ENCODE data around the gene CACNA1C. TPM values are rescaled to one million over a fixed set of nuclear protein-coding genes. Genes with fewer than 3 reads are reported as not detected.

The CACNA1C gene
- polyA plus RNA-seq, 1 of the 3 experiments (the other 2 are of a cell fraction) = 1.5 TPM

DNA sequence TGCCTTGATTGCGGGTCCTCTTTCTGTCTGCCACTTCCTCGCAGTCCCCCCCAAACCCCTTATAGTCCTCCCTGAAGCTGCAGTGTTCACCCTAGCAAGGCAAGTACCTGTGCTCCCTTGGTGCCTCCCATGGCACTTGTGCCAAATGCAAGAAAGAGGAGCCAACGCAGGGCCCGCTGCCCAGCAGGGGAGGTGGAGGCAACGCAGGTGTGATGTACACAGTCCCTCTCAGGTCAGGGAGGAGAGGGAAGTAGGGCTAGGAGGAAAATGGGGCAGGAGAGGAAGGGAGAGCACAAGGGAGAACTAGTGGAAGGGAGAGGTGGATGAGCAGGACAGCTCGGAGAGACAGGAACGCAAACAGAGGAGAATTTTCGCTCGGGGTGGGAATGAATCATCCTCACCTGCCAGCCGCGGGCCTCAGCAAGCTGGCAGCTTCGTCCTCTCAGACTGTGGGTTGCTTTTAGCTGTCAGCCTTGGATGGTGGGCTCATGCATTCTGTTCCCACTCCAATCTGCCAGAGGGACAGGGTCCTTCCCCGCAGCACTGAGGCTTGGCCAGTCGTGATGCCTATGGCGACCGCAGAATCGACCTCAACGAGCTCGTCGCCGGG, 357.0 kb downstream of the CACNA1C start:
- Histone ChIP-seq H3K27me3 (ENCODE audit: insufficient read depth) (no peaks in the 10 kb centered on the region), H3K9me2 (no peaks in the 10 kb centered on the region), H2AFZ (ENCODE audit: low read depth) (no peak overlapping the region), H3K36me3 (replicated peaks in 1 of 2; ENCODE audit: control insufficient read depth in 1 of 2, insufficient read depth in 2 of 2, low read length in 1 of 2) (no peaks in the 10 kb centered on the region), H4K20me1 (ENCODE audit: insufficient read depth) (no peaks in the 10 kb centered on the region), H3K4me3 (ENCODE audit: low read depth in 2 of 2, low read length in 1 of 2) (no peak overlapping the region), H3K4me2 (no peak overlapping the region), H3K9ac (no peak overlapping the region), H3K79me2 (ENCODE audit: insufficient read depth) (no peaks in the 10 kb centered on the region), H3K4me1 (ENCODE audit: control insufficient read depth in 1 of 2, insufficient read depth in 2 of 2, low read depth in 1 of 2, low read length in 1 of 2) (peaks cover 0 to 8% of the 10 kb centered on the region in 2 experiments; a peak in 1 of 4 replicates), H3K27ac (ENCODE audit: low read depth in 2 of 2, low read length in 1 of 2) (no peak overlapping the region), H3F3A (replicated peaks; ENCODE audit: insufficient read depth) (no peaks in the 10 kb centered on the region), H3K9me3 (no peaks in the 10 kb centered on the region)
- ChIA-PET CTCF (interaction anchor here (1.1 kb wide), 2 partner anchors 12 to 27 kb away, joined by 3 to 4 read pairs; no protein-coding TSS in a partner anchor), POLR2A (no interaction called here)
- WGBS (ENCODE audit: low lambda C conversion rate) = 71% methylated on average over 13 of the region's 21 CpGs
- DNase-seq = no peak
- no peak for TF ChIP-seq GABPA (IDR thresholded peaks at IDR 0.05; ENCODE audit: low read depth)
- no peak for TF ChIP-seq NRF1 (IDR thresholded peaks at IDR 0.05; ENCODE audit: low read depth, low read length)
- TF ChIP-seq, protein P1, sequence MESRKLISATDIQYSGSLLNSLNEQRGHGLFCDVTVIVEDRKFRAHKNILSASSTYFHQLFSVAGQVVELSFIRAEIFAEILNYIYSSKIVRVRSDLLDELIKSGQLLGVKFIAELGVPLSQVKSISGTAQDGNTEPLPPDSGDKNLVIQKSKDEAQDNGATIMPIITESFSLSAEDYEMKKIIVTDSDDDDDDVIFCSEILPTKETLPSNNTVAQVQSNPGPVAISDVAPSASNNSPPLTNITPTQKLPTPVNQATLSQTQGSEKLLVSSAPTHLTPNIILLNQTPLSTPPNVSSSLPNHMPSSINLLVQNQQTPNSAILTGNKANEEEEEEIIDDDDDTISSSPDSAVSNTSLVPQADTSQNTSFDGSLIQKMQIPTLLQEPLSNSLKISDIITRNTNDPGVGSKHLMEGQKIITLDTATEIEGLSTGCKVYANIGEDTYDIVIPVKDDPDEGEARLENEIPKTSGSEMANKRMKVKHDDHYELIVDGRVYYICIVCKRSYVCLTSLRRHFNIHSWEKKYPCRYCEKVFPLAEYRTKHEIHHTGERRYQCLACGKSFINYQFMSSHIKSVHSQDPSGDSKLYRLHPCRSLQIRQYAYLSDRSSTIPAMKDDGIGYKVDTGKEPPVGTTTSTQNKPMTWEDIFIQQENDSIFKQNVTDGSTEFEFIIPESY (IDR thresholded peaks at IDR 0.05; ENCODE audit: borderline replicate concordance, low read depth) = no peak
- no peak for TF ChIP-seq RCOR1 (IDR thresholded peaks at IDR 0.05; ENCODE audit: low read length)
- no peak for TF ChIP-seq RFX5 (IDR thresholded peaks at IDR 0.05; ENCODE audit: low read length)
- TF ChIP-seq SMC3 (IDR thresholded peaks at IDR 0.05; ENCODE audit: low read depth, low read length) = no peak
- TF ChIP-seq ELF1 (IDR thresholded peaks at IDR 0.05) = no peak
- TF ChIP-seq, protein P2, sequence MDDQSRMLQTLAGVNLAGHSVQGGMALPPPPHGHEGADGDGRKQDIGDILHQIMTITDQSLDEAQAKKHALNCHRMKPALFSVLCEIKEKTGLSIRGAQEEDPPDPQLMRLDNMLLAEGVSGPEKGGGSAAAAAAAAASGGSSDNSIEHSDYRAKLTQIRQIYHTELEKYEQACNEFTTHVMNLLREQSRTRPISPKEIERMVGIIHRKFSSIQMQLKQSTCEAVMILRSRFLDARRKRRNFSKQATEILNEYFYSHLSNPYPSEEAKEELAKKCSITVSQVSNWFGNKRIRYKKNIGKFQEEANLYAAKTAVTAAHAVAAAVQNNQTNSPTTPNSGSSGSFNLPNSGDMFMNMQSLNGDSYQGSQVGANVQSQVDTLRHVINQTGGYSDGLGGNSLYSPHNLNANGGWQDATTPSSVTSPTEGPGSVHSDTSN (IDR thresholded peaks at IDR 0.05) = no peak
- no peak for TF ChIP-seq GATA2 (CRISPR knock-in tag; IDR thresholded peaks at IDR 0.05)
- no peak for TF ChIP-seq CHD2 (IDR thresholded peaks at IDR 0.05; ENCODE audit: low read length, partially characterized antibody)

DNA sequence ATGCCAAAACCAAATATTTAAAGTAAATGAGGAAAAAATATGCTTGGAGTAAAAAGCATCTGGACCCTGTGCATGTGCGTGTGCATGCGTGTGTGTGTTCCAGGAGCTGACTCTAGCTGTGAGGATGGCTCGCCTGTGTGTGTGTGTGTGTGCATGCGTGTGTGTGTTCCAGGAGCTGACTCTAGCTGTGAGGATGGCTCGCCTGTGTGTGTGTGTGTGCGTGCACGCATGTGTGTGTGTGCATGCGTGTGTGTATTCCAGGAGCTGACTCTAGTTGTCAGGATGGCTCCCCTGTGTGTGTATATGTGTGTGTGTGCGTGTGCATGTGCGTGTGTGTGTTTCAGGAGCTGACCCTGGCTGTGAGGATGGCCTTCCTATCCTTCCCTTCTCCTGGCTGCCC, 357.7 kb downstream of the CACNA1C start:
- CTCF ChIA-PET = interaction anchor here (1.1 to 2.8 kb wide), 2 partner anchors 15 to 28 kb away, joined by 3 to 9 read pairs; no protein-coding TSS in a partner anchor
- H3K79me2 ChIP-seq (ENCODE audit: insufficient read depth) = no peaks in the 10 kb centered on the region
- H3K27me3 ChIP-seq (ENCODE audit: insufficient read depth) = no peaks in the 10 kb centered on the region
- POLR2A ChIA-PET = no interaction called here
- no peak overlapping the region for H3K27ac ChIP-seq (ENCODE audit: low read depth in 2 of 2, low read length in 1 of 2)
- no peak overlapping the region for H3K4me3 ChIP-seq (ENCODE audit: low read depth in 2 of 2, low read length in 1 of 2)
- H3K9me2 ChIP-seq = no peaks in the 10 kb centered on the region
- H4K20me1 ChIP-seq (ENCODE audit: insufficient read depth) = no peaks in the 10 kb centered on the region
- no peak overlapping the region for H2AFZ ChIP-seq (ENCODE audit: low read depth)
- no peaks in the 10 kb centered on the region for H3K36me3 ChIP-seq (replicated peaks in 1 of 2; ENCODE audit: control insufficient read depth in 1 of 2, insufficient read depth in 2 of 2, low read length in 1 of 2)
- no peak overlapping the region for H3K9ac ChIP-seq
- DNase-seq = no peak
- H3F3A ChIP-seq (replicated peaks; ENCODE audit: insufficient read depth) = no peaks in the 10 kb centered on the region
- H3K4me2 ChIP-seq = no peak overlapping the region
- 74% methylated on average over 10 of the region's 10 CpGs for WGBS (ENCODE audit: low lambda C conversion rate)
- no peaks in the 10 kb centered on the region for H3K9me3 ChIP-seq
- H3K4me1 ChIP-seq (ENCODE audit: control insufficient read depth in 1 of 2, insufficient read depth in 2 of 2, low read depth in 1 of 2, low read length in 1 of 2) = peaks cover 0 to 8% of the 10 kb centered on the region in 2 experiments; a peak in 1 of 4 replicates
- TF ChIP-seq, protein P3, sequence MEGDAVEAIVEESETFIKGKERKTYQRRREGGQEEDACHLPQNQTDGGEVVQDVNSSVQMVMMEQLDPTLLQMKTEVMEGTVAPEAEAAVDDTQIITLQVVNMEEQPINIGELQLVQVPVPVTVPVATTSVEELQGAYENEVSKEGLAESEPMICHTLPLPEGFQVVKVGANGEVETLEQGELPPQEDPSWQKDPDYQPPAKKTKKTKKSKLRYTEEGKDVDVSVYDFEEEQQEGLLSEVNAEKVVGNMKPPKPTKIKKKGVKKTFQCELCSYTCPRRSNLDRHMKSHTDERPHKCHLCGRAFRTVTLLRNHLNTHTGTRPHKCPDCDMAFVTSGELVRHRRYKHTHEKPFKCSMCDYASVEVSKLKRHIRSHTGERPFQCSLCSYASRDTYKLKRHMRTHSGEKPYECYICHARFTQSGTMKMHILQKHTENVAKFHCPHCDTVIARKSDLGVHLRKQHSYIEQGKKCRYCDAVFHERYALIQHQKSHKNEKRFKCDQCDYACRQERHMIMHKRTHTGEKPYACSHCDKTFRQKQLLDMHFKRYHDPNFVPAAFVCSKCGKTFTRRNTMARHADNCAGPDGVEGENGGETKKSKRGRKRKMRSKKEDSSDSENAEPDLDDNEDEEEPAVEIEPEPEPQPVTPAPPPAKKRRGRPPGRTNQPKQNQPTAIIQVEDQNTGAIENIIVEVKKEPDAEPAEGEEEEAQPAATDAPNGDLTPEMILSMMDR (IDR thresholded peaks at IDR 0.05) = no peak
- TF ChIP-seq MXI1 (IDR thresholded peaks at IDR 0.05; ENCODE audit: low read depth, low read length) (no peak), TEAD4 (IDR thresholded peaks at IDR 0.05; ENCODE audit: borderline replicate concordance, insufficient read depth) (no peak), CHD2 (IDR thresholded peaks at IDR 0.05; ENCODE audit: low read length, partially characterized antibody) (no peak), FOSL2 (IDR thresholded peaks at IDR 0.05; ENCODE audit: borderline replicate concordance, low read depth) (no peak), RFX5 (IDR thresholded peaks at IDR 0.05; ENCODE audit: low read length) (no peak), POLR2AphosphoS5 (IDR thresholded peaks at IDR 0.05; ENCODE audit: low read depth, low read length) (no peak), YY1 (IDR thresholded peaks at IDR 0.05; ENCODE audit: low read depth) (no peak), MEF2A (IDR thresholded peaks at IDR 0.05; ENCODE audit: borderline replicate concordance, low read depth) (no peak), EP300 (IDR thresholded peaks at IDR 0.05; ENCODE audit: borderline replicate concordance in 1 of 2, low read depth in 1 of 2, low read length in 1 of 2) (no peak)
- TF ChIP-seq, protein P4, sequence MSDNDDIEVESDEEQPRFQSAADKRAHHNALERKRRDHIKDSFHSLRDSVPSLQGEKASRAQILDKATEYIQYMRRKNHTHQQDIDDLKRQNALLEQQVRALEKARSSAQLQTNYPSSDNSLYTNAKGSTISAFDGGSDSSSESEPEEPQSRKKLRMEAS (IDR thresholded peaks at IDR 0.05; ENCODE audit: low read depth) = no peak
- TF ChIP-seq, protein P5, sequence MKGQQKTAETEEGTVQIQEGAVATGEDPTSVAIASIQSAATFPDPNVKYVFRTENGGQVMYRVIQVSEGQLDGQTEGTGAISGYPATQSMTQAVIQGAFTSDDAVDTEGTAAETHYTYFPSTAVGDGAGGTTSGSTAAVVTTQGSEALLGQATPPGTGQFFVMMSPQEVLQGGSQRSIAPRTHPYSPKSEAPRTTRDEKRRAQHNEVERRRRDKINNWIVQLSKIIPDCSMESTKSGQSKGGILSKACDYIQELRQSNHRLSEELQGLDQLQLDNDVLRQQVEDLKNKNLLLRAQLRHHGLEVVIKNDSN (IDR thresholded peaks at IDR 0.05; ENCODE audit: borderline replicate concordance, low read depth) = no peak
- TF ChIP-seq, protein P1 (IDR thresholded peaks at IDR 0.05; ENCODE audit: borderline replicate concordance, low read depth) = no peak
